ENCODE data around the gene SHISAL1.

The SHISAL1 gene

GRCh38 chr22:44217346-44217745 lies 95.4 kb downstream of the SHISAL1 start:
- no peak for TF ChIP-seq EZH2 (IDR thresholded peaks at IDR 0.05; ENCODE audit: borderline replicate concordance, low read depth, low read length, severe bottlenecking)
- TF ChIP-seq CTCF (IDR thresholded peaks at IDR 0.05; ENCODE audit: borderline replicate concordance, extremely low read depth, low read length, poor library complexity, severe bottlenecking) = no peak
- DNase-seq = no peak
- Histone ChIP-seq H3K4me3 (ENCODE audit: low read depth in 1 of 2, low read length in 2 of 2) (no peak overlapping the region), H3K4me2 (ENCODE audit: insufficient read depth, low read length) (no peak overlapping the region), H4K20me1 (ENCODE audit: insufficient read depth, low read length) (no peaks in the 10 kb centered on the region), H3K9ac (ENCODE audit: low read depth, low read length) (no peak overlapping the region), H3K9me3 (ENCODE audit: insufficient read depth, low read length, severe bottlenecking) (peaks cover 1% of the 10 kb centered on the region), H3K79me2 (ENCODE audit: insufficient read depth, low read length) (no peaks in the 10 kb centered on the region), H3K36me3 (ENCODE audit: insufficient read depth, low read length) (no peaks in the 10 kb centered on the region), H3K27me3 (ENCODE audit: insufficient read depth, low read length, poor library complexity) (no peaks in the 10 kb centered on the region), H2AFZ (ENCODE audit: low read depth, low read length) (no peak overlapping the region), H3K27ac (ENCODE audit: low read length) (no peak overlapping the region), H3K4me1 (ENCODE audit: insufficient read depth, low read length) (no peaks in the 10 kb centered on the region)
- ATAC-seq (ENCODE audit: insufficient read depth, low read depth) = no peak

- Histone ChIP-seq H3K27ac (ENCODE audit: low read length) (no peak overlapping the region), H3K4me2 (ENCODE audit: insufficient read depth, low read length) (no peak overlapping the region), H3K79me2 (ENCODE audit: insufficient read depth, low read length) (no peaks in the 10 kb centered on the region), H3K27me3 (ENCODE audit: insufficient read depth, low read length, poor library complexity) (no peaks in the 10 kb centered on the region), H3K9ac (ENCODE audit: low read depth, low read length) (no peak overlapping the region), H3K4me3 (ENCODE audit: low read depth in 1 of 2, low read length in 2 of 2) (no peak overlapping the region), H3K36me3 (ENCODE audit: insufficient read depth, low read length) (no peaks in the 10 kb centered on the region), H2AFZ (ENCODE audit: low read depth, low read length) (no peak overlapping the region), H3K9me3 (ENCODE audit: insufficient read depth, low read length, severe bottlenecking) (peaks cover 1% of the 10 kb centered on the region), H4K20me1 (ENCODE audit: insufficient read depth, low read length) (no peaks in the 10 kb centered on the region), H3K4me1 (ENCODE audit: insufficient read depth, low read length) (no peaks in the 10 kb centered on the region)
- ATAC-seq (ENCODE audit: insufficient read depth, low read depth) (no peak), DNase-seq (no peak)
- no peak for TF ChIP-seq CTCF (IDR thresholded peaks at IDR 0.05; ENCODE audit: borderline replicate concordance, extremely low read depth, low read length, poor library complexity, severe bottlenecking)
- TF ChIP-seq EZH2 (IDR thresholded peaks at IDR 0.05; ENCODE audit: borderline replicate concordance, low read depth, low read length, severe bottlenecking) = no peak
These were observed 97.5 kb downstream of the SHISAL1 start for GRCh38 chr22:44215287-44215686.

- no peak overlapping the region for H3K4me2 ChIP-seq (ENCODE audit: insufficient read depth, low read length)
- TF ChIP-seq EZH2 (IDR thresholded peaks at IDR 0.05; ENCODE audit: borderline replicate concordance, low read depth, low read length, severe bottlenecking) = no peak
- no peak for TF ChIP-seq CTCF (IDR thresholded peaks at IDR 0.05; ENCODE audit: borderline replicate concordance, extremely low read depth, low read length, poor library complexity, severe bottlenecking)
- no peak for ATAC-seq (ENCODE audit: insufficient read depth, low read depth)
- H3K27ac ChIP-seq (ENCODE audit: low read length) = no peak overlapping the region
- peaks cover 1% of the 10 kb centered on the region for H3K9me3 ChIP-seq (ENCODE audit: insufficient read depth, low read length, severe bottlenecking)
- no peak overlapping the region for H3K4me3 ChIP-seq (ENCODE audit: low read depth in 1 of 2, low read length in 2 of 2)
- H2AFZ ChIP-seq (ENCODE audit: low read depth, low read length) = no peak overlapping the region
- DNase-seq = no peak
- no peaks in the 10 kb centered on the region for H4K20me1 ChIP-seq (ENCODE audit: insufficient read depth, low read length)
- no peaks in the 10 kb centered on the region for H3K79me2 ChIP-seq (ENCODE audit: insufficient read depth, low read length)
- H3K27me3 ChIP-seq (ENCODE audit: insufficient read depth, low read length, poor library complexity) = no peaks in the 10 kb centered on the region
- H3K4me1 ChIP-seq (ENCODE audit: insufficient read depth, low read length) = no peaks in the 10 kb centered on the region
- H3K9ac ChIP-seq (ENCODE audit: low read depth, low read length) = no peak overlapping the region
- H3K36me3 ChIP-seq (ENCODE audit: insufficient read depth, low read length) = no peaks in the 10 kb centered on the region
These were observed 98.0 kb downstream of the SHISAL1 start for GRCh38 chr22:44214764-44215163.

- no peaks in the 10 kb centered on the region for H4K20me1 ChIP-seq (ENCODE audit: insufficient read depth, low read length)
- no peaks in the 10 kb centered on the region for H3K79me2 ChIP-seq (ENCODE audit: insufficient read depth, low read length)
- H3K27me3 ChIP-seq (ENCODE audit: insufficient read depth, low read length, poor library complexity) = no peaks in the 10 kb centered on the region
- ATAC-seq (ENCODE audit: insufficient read depth, low read depth) = no peak
- H3K9me3 ChIP-seq (ENCODE audit: insufficient read depth, low read length, severe bottlenecking) = peaks cover 5% of the 10 kb centered on the region
- H3K4me1 ChIP-seq (ENCODE audit: insufficient read depth, low read length) = no peaks in the 10 kb centered on the region
- no peak overlapping the region for H3K4me3 ChIP-seq (ENCODE audit: low read depth in 1 of 2, low read length in 2 of 2)
- no peak overlapping the region for H3K27ac ChIP-seq (ENCODE audit: low read length)
- no peaks in the 10 kb centered on the region for H3K36me3 ChIP-seq (ENCODE audit: insufficient read depth, low read length)
- TF ChIP-seq EZH2 (IDR thresholded peaks at IDR 0.05; ENCODE audit: borderline replicate concordance, low read depth, low read length, severe bottlenecking) (no peak), CTCF (IDR thresholded peaks at IDR 0.05; ENCODE audit: borderline replicate concordance, extremely low read depth, low read length, poor library complexity, severe bottlenecking) (no peak)
- H2AFZ ChIP-seq (ENCODE audit: low read depth, low read length) = no peak overlapping the region
- H3K4me2 ChIP-seq (ENCODE audit: insufficient read depth, low read length) = no peak overlapping the region
- no peak overlapping the region for H3K9ac ChIP-seq (ENCODE audit: low read depth, low read length)
- no peak for DNase-seq
These were observed 98.6 kb downstream of the SHISAL1 start for GRCh38 chr22:44214187-44214586.
